ENCODE data around the gene NR6A1. TPM values are rescaled to one million over a fixed set of nuclear protein-coding genes. Genes with fewer than 3 reads are reported as not detected.
A peak's percentile ranks its signal among the peaks of the same experiment; 100 is the strongest.

Gene NR6A1
- total and polyA plus RNA-seq, 11 donors, result 0.65 to 5.7 (median 1.6) TPM

DNA sequence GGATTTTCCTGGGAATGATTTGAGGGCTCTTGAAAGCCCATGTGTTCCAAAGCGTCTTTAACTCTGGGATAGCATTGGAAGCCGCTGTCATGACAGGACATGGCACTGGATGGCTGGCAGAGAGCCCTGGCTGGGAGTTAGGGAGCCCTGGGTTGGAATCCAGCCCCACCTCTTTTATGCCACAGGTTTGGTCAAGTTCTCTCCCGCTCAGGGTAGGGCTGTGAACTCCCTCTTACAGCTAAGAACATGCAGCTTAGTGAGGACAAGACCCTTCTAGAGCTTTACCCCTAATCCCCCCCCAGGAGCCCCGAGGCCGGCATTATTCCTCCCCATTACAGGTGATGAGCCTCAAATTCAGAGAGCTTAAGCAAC, 43.0 kb upstream of the NR6A1 start:
- DNase-seq, result peak in 1 of 5 donors; percentile 10

GRCh38 chr9:124813501-124814163, 42.5 kb upstream of the NR6A1 start:
- ATAC-seq (no peak), DNase-seq (no peak)
- no peak for TF ChIP-seq CTCF (IDR thresholded peaks at IDR 0.05)
- no peak for TF ChIP-seq POLR2A (IDR thresholded peaks at IDR 0.05)
- no peak overlapping the region for H3K4me3 ChIP-seq
- H3K27me3 ChIP-seq, result no peaks in the 10 kb centered on the region
- H3K36me3 ChIP-seq, result peaks cover 0 to 19% (median 0%) of the 10 kb centered on the region in 9 donors
- intact Hi-C loops (cut with DNase I), result no loop called here
- peak overlapping the region in 1 of 12 donors; percentile 80 for H3K27ac ChIP-seq
- H3K4me1 ChIP-seq, result peaks cover 0 to 16% (median 4%) of the 10 kb centered on the region in 12 donors
- H3K9me3 ChIP-seq, result no peaks in the 10 kb centered on the region
- 77 to 87% (median 83%) methylated on average over 11 of the region's 11 CpGs for WGBS, 4 donors

More for the DNA sequence above, 43.0 kb upstream of the NR6A1 start:
- peaks cover 0 to 21% (median 8%) of the 10 kb centered on the region in 12 donors for H3K4me1 ChIP-seq
- H3K9me3 ChIP-seq, result no peaks in the 10 kb centered on the region
- peak overlapping the region in 1 of 12 donors; percentile 80 for H3K27ac ChIP-seq
- 83 to 87% (median 86%) methylated on average over 5 of the region's 5 CpGs for WGBS, 4 donors
- H3K4me3 ChIP-seq, result no peak overlapping the region
- H3K27me3 ChIP-seq, result no peaks in the 10 kb centered on the region
- no peak for ATAC-seq
- TF ChIP-seq CTCF (IDR thresholded peaks at IDR 0.05), result no peak
- no peak for TF ChIP-seq POLR2A (IDR thresholded peaks at IDR 0.05)
- peaks cover 0 to 19% (median 0%) of the 10 kb centered on the region in 9 donors for H3K36me3 ChIP-seq
- intact Hi-C loops (cut with DNase I), result no loop called here

DNA sequence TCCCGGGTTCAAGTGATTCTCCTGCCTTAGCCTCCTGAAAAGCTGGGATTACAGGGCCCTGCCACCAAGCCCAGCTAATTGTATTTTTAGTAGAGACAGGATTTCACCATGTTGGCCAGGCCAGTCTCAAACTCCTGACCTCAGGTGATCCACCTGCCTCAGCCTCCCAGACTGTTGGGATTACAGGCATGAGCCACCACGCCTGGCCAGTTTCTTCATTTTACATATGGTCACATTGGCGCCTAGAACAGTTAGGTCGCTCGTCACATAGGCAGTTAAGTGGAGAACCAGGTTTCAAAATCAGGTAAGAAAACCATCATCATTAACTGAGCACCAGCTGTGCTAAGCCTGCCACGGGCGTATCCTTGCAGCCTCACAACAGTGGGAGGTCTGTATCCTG, 41.9 kb upstream of the NR6A1 start:
- no peaks in the 10 kb centered on the region for H3K9me3 ChIP-seq
- no peak for TF ChIP-seq CTCF (IDR thresholded peaks at IDR 0.05)
- TF ChIP-seq POLR2A (IDR thresholded peaks at IDR 0.05), result no peak
- peak in 1 of 5 donors; percentile 14 for DNase-seq
- no peaks in the 10 kb centered on the region for H3K27me3 ChIP-seq
- no peak for ATAC-seq
- peaks cover 0 to 19% (median 0%) of the 10 kb centered on the region in 9 donors for H3K36me3 ChIP-seq
- H3K27ac ChIP-seq, result peak overlapping the region in 1 of 12 donors; percentile 80
- intact Hi-C loops (cut with DNase I), result no loop called here
- 88 to 94% (median 90%) methylated on average over 7 of the region's 7 CpGs for WGBS, 4 donors
- no peak overlapping the region for H3K4me3 ChIP-seq
- H3K4me1 ChIP-seq, result peaks cover 0 to 16% (median 0%) of the 10 kb centered on the region in 12 donors

- H3K27me3 ChIP-seq, result no peaks in the 10 kb centered on the region
- peaks cover 0 to 16% (median 0%) of the 10 kb centered on the region in 12 donors for H3K4me1 ChIP-seq
- no peak for TF ChIP-seq POLR2A (IDR thresholded peaks at IDR 0.05)
- no peak for TF ChIP-seq CTCF (IDR thresholded peaks at IDR 0.05)
- intact Hi-C loops (cut with DNase I), result no loop called here
- no peak overlapping the region for H3K4me3 ChIP-seq
- ATAC-seq (peak in 3 of 4 donors; percentile 48 to 81 (median 55)), DNase-seq (peak in 4 of 5 donors; percentile 54 to 75 (median 67))
- peak overlapping the region in 2 of 12 donors; percentile 55 to 80 for H3K27ac ChIP-seq
- peaks cover 0 to 19% (median 0%) of the 10 kb centered on the region in 9 donors for H3K36me3 ChIP-seq
- 65 to 76% (median 69%) methylated on average over 6 of the region's 6 CpGs for WGBS, 4 donors
- no peaks in the 10 kb centered on the region for H3K9me3 ChIP-seq
These were observed 41.3 kb upstream of the NR6A1 start for GRCh38 chr9:124812441-124812876.
